HG03571 (cell line): Measurements from ENCODE around the gene VENTX.

ENCODE experiments used
- ATAC-seq: cut with Tn5 transposase; IDR thresholded peaks from one replicate; pipeline ENCODE4 v1.9.1; 2021; ENCODE audit not compliant: unreplicated experiment

Gene VENTX

DNA sequence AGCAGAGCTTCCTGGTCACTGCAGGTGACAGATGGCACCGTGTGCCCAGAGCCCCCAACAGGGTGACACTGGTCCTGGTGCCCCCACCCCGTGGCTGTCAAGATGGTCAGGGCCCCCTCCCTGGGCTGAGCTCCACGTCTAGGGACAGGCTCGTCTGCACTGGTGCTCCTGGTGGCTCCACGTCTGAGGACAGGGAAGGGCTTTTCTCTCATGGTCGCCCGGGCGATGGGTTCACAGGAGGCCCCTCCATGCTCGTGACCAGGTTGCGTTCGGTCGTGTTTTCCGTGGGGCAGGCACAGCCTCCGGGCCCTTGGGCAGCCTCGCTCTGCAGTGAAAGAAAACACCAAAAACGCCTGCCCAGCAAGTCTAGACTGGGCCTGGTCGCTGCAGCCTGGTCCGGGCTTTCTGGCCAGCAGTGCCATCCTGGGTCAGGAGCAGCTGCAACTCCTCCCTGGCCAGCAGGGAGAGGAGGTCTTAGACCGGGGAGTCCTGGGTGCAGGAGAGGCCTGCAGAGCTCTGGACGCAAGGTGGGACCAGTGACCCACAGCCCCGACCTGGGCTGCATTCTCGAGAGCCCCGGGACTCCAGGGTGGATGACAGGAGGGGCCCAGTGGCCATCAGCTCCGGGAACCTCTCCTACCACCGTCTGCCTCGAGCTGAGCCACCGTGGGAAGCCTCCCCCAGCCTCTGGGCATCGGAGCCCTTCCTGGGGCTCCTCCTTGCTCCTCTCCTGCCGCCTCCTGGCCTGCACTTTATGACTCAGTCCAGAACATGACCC, 35.5 kb upstream of the VENTX start:
- no peak for ATAC-seq

DNA sequence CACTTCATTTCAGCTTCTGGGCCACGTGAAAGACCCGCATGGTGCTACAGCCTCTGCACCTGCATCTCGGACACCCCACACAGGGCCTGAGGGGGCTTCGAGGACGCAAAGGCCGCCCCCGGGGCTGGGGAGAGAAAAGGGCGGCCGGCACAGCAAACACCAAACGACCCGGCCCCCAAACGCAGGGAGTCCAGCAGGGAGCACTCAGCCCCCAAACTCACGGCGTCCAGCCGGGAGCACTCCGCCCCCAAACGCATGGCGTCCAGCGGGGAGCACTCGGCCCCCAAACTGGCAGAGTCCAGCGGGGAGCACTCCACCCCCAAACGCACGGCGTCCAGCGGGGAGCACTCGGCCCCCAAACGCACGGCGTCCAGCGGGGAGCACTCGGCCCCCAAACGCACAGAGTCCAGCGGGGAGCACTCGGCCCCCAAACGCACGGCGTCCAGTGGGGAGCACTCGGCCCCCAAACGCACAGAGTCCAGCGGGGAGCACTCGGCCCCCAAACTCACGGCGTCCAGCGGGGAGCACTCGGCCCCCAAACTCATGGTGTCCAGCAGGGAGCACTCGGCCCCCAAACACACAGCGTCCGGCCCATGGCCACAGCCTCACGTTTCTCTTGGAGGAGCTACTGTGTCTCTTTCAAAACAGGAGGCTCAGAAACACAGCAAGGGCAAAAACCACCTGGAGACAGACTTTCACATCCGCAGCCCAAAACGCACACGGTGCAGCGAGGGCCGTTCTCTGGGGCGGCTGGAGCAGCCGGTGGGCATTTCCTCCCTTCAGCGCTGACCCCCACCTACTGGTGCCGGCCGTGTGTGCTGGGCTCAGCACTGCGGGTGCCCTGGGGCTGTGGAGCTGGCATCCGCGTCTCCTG, 34.6 kb upstream of the VENTX start:
- ATAC-seq, result no peak

DNA sequence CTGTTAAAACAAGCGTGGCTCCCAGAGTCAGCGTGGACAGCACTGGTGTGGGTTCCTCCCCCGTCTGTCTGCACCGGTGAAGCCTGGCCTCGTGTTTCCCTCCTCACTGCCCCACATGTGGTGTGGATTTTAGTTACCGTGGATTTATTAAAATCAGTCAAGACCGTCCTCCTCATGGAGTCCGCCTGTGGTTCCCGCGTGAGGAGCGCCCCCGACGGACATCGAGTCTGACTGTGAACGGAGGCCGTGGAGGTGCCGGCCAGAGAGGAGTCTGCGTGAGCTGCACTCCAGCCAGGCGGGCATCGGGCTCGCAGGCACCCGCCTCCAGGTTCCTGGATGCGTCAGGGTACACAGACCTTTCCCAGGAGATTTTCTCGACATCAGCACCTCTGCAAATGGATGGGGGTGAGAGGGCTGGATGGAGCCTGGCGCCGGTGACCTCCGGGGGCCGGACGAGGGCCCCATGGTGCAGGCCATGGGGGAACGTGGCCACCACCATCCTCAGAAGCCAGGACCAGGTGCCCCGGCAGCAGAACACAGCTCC, 33.9 kb upstream of the VENTX start:
- no peak for ATAC-seq

DNA sequence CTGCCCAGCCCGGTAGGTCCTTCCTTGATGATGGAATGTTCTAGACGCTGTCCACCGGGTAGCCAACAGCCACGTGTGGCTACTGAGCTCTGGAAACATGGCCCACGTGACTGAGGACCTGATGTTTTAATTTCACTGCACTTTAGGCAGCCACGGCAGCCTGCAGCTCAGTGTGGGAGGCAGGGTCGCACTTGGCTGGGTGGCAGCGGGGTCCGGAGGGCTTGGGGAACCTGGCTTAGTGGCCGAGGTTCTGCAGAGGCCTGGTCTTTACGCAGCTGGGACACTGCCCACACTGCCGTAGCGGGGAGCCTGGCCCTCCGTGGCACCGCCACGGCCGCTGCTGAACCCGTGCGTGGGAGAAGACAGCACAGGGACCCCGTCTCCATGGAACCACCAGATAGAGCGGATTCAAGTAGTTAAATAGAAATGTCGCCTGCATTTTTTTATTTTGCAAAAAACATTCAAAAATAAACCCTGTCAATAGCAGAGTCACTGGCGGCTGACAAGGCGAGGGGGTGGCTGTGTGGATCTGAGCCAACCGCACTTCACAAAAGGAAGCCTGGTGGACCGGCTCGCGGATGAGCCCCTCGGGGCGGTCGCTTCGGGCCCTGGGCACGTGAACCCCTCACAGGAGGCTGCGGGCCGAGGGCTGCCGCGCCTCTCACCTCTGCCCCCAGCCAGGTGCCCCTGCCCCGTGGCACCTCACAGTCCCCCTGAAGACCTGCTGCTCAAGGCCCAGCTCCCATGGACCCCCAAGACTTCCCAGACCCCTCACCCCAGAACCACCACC, 33.2 kb upstream of the VENTX start:
- no peak for ATAC-seq

DNA sequence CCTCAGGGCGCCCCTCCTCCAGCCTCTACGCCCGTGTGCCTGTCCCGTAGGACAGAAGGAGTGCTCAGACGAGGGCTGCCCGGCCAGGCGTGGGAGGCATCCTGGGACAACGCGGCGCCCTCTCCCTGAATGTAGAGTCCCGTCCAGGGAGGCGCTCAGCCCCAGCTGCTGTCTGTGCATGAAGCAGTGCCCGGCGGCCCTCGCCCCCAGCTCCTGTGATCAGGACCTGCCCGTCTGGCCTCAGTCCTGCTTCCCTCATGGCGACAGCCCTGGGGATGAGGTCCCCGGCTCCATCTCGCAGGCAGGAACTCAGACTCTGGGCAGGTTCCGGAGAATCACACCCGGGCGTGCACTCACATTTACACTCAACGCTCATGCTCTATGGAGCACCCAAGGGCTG, 32.5 kb upstream of the VENTX start:
- ATAC-seq, result no peak

DNA sequence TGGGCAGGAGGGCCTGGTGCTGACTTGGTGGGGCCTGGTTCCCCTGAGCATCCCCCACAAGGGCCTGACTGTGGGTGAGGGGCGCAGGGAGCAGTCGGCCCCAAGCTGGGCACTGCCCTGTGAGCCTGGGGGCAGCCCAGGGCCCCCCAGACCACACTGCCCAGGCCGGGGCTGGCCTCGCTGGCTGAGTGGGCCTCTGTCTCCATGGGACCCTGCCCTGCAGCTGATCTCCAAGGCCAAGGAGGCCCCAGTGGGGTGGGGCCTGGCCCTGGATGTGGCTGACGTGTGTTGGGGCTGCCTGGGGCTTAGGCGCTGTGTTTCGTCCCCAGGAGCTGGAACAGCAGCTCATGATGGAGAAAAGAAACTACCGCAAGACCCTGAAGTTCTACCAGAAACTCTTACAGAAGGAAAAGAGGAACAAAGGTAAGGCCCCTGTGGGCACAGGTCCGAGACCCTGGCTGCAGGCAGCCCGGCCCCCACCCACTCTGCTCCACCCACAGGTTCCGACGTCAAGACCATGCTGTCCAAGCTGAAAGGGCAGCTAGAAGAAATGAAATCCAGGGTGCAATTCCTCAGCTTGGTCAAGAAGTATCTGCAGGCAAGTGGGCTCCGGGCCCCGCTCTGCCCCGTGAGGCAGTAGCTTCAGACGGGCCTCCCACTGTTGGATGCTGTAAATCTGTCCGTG, 31.2 kb upstream of the VENTX start:
- ATAC-seq, result no peak

DNA sequence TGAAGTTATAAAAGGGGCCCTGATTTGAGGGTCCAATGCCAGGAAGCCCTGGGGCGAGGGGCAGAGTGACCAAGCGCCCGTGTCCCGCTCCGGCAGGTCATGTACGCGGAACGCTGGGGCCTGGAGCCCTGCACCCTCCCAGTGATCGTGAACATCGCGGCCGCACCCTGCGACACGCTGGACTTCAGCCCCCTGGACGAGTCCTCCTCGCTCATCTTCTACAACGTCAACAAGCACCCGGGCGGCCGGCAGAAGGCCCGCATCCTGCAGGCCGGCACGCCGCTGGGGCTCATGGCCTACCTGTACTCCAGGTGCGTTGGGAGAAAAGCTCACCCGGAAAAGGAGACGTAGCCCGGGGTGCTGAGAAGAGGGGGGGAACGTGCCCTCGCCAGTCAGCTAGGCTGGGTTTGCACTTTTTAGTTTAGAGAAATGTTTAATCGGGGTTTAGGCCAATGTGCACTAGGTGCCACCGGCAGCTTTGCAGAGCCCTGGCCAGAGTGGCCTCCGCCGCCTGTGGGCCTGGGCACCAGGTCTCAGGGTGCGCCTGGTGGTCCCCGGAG, 30.5 kb upstream of the VENTX start:
- no peak for ATAC-seq

DNA sequence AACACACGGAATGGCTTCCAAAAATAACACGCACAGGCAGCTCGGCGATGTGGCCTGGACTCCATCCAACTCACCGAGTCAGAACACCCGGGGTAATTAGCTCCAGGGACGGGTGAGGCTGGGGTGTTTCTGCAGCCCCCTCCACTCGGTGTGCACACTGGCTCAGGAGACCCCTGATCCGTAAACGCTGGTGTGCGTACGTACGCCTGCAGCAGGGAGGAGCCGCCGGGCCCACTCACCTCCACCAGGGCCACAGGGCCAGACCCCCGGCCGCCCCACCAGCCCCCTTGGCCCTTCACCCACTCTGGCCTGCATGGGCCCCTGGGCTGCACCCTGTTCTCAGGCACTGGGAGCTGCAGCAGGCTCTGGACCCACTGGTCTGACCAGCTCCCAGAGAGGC, 30.0 kb upstream of the VENTX start:
- ATAC-seq, result no peak

DNA sequence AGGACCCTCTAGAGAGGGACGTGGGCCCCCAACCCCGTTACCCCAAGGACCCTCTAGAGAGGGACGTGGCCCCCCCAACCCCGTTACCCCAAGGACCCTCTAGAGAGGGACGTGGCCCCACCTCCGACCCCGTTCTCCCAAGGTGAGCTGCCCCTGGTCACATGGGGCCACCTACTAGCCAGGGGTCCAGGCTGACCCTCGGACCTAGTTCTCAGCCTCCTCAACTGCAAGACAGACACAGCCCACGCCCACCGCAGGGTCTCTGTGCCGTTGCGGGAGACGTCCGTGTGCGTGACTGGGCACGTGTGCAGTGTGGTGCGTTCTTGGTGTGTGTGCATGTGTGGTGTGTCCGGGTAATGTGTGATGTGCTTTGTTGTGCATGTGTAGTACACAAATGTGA, 29.2 kb upstream of the VENTX start:
- ATAC-seq, result no peak

DNA sequence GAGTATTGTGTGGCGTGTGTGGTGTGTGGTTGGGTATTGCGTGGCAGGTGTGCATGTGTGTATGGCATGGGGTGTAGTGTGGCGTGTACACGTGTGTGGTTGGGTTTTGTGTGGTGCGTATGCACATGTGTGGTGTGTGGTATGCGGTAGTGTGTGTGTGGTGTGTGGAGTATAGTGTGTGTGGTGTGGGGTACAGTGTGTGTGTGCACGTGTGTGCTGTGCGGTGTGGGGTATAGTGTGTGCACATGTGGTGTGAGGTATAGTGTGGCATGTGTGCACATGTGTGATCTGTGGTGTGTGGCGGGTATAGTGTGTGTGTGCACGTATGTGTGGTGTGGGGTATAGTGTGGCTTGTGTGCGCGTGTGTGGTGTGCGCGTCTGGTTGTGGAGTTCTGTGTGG, 28.5 kb upstream of the VENTX start:
- no peak for ATAC-seq

DNA sequence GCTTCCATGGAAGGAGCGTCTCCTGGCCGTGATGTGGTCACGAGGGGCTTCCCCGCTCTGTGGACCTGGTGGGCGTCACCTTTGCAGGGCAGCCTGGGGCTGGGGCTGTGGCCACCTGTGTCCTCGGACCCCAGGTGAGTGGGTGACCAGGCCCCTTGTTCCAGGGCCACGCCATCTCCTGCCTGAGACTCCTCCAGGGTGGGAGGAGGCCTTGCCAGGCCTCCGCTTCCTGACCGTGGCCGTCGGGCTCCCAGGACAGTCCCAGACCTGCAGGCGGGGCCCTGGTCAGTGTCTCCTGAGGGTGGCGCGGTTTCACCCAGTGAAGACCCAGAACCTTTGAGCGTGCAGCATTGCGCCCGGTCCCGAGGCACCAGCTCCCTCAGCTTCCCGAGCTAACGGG, 28.0 kb upstream of the VENTX start:
- ATAC-seq, result no peak

DNA sequence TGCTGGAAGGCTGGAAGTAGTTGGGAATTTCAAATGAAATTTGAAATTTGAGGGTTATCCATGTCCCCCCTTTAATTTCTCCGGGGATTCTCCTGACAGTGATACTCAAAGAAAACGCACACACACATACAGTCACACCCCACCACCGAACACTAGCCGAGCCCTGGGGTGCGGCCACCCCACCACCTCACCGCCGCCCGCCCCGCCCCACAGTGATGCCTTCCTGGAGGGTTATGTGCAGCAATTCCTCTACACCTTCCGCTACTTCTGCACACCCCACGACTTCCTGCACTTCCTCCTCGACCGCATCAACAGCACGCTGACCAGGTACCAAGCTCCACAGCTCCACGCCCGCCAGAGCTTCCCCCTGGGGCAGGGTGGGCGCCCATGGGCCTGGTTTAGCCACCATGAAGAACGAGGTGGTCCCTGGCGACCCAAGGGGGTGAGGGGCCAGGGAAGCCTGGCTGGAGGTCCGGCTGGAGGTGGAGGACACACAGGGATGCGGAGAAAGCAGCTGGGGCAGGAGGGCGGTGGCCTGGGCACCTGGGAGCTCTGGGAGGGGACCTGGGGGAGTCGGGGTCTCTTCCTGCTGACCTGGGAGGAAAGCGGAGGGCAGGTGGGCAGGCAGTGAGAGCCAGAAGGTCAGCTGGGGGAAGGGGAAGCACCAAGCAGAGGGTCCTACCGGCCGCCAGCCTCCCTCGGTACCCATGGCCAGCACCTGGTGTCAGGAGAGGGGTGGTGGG, 27.1 kb upstream of the VENTX start:
- ATAC-seq, result no peak

DNA sequence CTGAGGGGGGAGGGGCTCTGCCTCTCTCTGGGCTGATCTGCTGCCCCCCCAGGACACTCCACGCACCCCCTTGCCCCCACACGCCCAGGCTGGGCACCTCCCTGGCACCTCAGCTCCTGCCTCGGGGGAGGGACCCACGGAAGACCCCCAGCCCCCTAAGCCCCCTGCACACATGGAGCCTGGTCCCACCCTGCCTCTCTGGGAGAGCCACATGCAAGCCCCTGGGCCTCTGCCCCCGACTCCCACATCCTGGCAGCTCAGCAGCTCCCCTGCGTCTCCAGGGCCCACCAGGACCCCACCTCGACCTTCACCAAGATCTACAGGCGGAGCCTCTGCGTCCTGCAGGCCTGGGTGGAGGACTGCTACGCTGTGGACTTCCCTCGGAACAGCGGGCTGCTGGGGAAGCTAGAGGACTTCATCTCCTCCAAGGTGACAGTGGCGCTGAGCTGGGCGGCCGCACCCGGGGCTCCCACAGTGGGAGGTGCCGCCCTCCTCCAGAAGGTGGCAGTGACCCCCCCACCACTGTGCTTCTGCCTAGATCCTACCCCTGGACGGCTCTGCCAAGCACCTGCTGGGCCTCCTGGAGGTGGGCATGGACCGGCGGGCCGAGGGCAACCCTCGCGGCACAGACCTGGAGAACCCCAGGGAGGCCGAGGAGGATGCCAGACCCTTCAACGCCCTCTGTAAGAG, 26.4 kb upstream of the VENTX start:
- ATAC-seq, result no peak

DNA sequence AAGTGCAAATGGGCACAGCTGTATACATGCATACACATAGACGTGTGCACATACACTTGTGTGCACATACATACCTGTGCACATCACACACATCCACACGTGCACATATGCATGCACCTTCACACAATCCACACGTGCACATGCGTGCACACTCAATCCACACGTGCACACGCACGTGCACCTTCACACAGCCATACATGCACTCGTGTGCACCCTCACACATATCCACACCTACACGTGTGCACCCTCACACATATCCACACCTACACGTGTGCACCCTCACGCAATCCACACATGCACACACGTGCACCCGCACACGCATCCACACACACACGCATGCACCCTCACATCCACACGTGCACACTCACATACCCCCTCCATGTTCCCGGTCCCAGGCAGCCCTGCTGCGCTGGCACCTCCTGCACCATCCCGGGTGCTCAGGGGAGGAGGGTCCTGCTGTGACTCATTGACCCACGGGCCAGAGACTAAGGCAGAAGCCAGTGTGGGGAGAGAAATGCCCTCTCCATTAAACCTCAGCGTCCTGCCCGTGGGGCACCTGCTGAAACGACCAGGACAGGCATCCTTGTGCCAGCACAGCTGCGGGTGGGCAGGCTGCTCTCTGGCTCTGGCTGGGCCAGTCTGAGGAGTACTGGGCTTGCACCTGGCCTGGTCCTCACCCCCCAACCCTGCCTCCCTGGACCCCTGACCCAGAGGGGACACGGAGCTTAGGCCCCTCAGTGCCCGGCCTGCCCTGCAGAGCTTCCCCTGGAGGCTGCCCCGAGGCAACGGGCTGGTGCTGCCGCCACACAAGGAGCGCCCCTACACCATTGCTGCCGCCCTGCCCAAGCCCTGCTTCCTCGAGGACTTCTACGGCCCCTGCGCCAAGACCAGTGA, 25.4 kb upstream of the VENTX start:
- no peak for ATAC-seq

DNA sequence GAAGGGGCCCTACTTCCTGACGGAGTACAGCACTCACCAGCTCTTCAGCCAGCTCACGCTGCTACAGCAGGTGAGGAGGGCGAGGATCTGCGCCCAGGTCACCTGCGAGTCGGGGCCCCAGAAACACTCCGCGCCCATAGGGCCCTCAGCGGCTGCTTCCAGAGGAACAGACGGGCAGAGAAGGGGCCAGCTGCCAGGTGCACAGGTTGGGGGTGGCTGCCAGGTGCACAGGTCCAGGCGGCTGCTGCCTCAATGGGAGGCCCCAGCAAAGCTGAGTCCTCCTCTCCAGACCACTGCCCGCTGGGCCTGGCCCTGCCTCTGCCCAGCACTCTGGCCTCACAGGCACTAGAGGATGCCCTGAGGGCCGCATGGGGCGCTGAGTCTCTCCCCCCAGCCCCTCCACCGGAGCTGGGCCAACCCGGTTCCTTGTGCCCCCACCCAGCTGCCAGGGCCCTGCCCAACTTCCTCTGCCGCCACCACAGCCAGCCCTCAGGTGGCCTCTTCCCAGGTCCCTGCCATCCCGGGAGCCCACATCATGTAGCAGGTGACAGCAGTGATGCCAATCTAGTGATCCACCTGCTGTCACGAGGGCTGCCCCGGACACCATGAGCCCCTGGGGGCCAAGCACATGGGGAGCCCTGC, 24.7 kb upstream of the VENTX start:
- ATAC-seq, result no peak

DNA sequence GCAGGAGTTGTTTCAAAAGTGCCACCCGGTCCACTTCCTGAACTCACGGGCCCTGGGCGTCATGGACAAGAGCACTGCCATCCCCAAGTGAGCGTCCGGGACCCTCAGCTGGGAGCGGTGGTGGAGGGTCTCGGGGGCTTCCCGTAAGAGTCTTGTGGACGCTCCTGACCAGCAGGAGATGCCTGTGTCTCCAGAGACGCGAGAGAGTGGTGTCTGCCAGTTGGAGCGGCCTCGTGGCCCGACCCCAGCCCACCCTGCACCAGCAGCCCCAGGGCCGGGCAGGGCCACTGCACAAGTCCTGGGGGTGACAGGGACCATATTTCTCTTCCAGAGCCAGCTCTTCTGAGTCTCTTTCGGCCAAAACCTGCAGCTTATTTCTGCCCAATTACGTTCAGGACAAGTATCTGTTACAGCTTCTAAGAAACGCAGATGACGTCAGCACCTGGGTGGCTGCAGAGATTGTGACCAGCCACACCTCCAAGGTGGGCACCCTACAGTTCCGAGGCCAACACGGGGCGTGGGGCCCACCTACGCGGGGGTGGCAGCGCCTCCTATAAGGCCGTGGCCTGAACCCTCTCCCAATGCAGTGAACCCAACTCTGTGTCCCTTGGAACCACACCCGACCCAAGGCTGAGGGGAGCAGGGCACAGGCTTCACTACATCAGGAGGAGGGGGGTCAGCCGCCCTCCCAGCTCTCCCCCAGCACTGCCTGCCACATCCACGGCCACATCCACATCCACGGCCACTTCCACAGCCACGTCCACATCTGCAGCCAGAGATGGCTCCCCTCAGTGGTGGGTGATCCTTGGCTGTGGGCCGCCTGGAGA, 23.8 kb upstream of the VENTX start:
- ATAC-seq, result no peak
